Osteoblast (primary cell): ENCODE data around the gene JAK1. TPM values are rescaled to one million over a fixed set of nuclear protein-coding genes. Genes with fewer than 3 reads are reported as not detected.
A peak's percentile ranks its signal among the peaks of the same experiment; 100 is the strongest.

Experiments used
- DNase-seq: peaks from one replicate; pipeline ENCODE4 v3.0.0; 2011; ENCODE audit warnings: low spot score, mixed read lengths; ENCODE audit not compliant: insufficient read length; ENCODE audit errors: missing footprints
- H2AFZ ChIP-seq: 2 replicates; pipeline ENCODE4 v1.6.0; 2011; ENCODE audit warnings: mild to moderate bottlenecking, low read length
- H3K27ac ChIP-seq: 2 replicates; pipeline ENCODE4 v1.5.1; 2011; ENCODE audit warnings: mild to moderate bottlenecking, low read depth, low read length, moderate library complexity
- H3K27me3 ChIP-seq: 2 replicates; pipeline ENCODE4 v1.6.0; 2012; ENCODE audit warnings: mild to moderate bottlenecking, control low read depth, inconsistent platforms, low read length, moderate library complexity; ENCODE audit not compliant: insufficient read depth
- H3K36me3 ChIP-seq: 2 replicates; pipeline ENCODE4 v1.5.1; 2011; ENCODE audit warnings: mild to moderate bottlenecking, low read length, control low read depth, moderate library complexity; ENCODE audit not compliant: insufficient read depth
- H3K4me1 ChIP-seq: 2 replicates; pipeline ENCODE4 v1.5.1; 2011; ENCODE audit warnings: mild to moderate bottlenecking, low read length, control low read depth, moderate library complexity; ENCODE audit not compliant: insufficient read depth
- H3K4me2 ChIP-seq: 2 replicates; pipeline ENCODE4 v1.6.0; 2011; ENCODE audit warnings: mild to moderate bottlenecking, low read length; ENCODE audit not compliant: insufficient read depth
- H3K4me3 ChIP-seq: fragments of 200-600 bp; sonication (generic); 3 replicates; pipeline ENCODE4 v1.5.1; 2012; ENCODE audit warnings: mild to moderate bottlenecking, low read length, inconsistent platforms; ENCODE audit not compliant: insufficient read depth
- H3K79me2 ChIP-seq: 2 replicates; pipeline ENCODE4 v1.6.0; 2012; ENCODE audit warnings: mild to moderate bottlenecking, low read length, control low read depth, inconsistent platforms; ENCODE audit not compliant: insufficient read depth
- H3K9me3 ChIP-seq: 2 replicates; pipeline ENCODE4 v1.5.1; 2011; ENCODE audit warnings: low read depth, low read length, control low read depth
- H4K20me1 ChIP-seq: 2 replicates; pipeline ENCODE4 v1.6.0; 2012; ENCODE audit warnings: mild to moderate bottlenecking, low read length, control low read depth; ENCODE audit not compliant: insufficient read depth
- total RNA-seq: library from RNA; depleted of rRNA; stranded (reverse); fragments of >200 nt; gene quantifications from 2 replicates; pipeline ENCODE4 v1.2.3, GENCODE V29; 2012
- TF ChIP-seq, protein P1 (sequence below): IDR thresholded peaks from 2 replicates; pipeline ENCODE4 v1.5.1; 2011; ENCODE audit warnings: mild to moderate bottlenecking, low read depth, low read length, moderate library complexity; ENCODE audit errors: extremely low read depth

The JAK1 gene
- total RNA-seq, 1 donor = 197 TPM

DNA sequence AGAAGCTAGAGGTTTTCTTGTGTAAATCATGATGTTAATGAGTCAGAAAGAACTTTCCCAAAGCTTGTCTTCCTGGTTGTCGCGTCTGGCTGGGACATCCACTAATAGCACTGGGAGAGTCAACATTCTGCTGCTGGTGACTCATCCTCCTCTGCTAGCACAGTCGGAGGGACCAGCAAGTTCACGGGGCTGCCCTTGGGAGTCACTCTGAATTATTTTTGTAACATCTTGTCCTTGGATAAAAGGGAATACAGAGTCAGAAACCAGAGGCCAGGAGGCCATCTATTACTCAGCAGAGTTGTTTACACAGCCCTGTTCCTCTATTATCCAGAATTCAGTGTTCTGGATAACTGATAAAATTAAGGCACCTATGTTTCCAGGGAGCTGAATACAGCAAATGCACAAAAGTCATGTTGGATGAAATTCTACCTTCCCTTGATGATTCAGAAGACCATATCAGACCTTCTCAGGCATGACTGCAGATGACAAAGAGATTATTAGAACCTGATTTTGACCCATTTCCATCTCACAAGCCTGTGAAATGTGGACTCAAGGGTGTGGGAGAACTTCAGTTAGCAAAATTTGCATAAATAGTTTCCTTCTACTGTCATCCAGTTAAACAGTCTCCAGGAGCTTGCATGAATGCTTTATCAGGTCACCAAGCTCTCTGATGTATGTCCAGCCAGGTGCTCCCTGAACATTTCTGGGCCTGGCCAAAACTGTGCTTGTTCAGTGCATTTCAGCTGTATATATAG, 68.1 kb downstream of the JAK1 start:
- H3K36me3 ChIP-seq = no peaks in the 10 kb centered on the region
- H3K27ac ChIP-seq = peak overlapping the region; percentile 82
- no peak overlapping the region for H2AFZ ChIP-seq
- peak; percentile 86 for DNase-seq
- peak overlapping the region; percentile 73 for H3K4me2 ChIP-seq
- H3K79me2 ChIP-seq = peaks cover 75% of the 10 kb centered on the region
- H3K4me3 ChIP-seq = no peak overlapping the region
- TF ChIP-seq, protein P1, sequence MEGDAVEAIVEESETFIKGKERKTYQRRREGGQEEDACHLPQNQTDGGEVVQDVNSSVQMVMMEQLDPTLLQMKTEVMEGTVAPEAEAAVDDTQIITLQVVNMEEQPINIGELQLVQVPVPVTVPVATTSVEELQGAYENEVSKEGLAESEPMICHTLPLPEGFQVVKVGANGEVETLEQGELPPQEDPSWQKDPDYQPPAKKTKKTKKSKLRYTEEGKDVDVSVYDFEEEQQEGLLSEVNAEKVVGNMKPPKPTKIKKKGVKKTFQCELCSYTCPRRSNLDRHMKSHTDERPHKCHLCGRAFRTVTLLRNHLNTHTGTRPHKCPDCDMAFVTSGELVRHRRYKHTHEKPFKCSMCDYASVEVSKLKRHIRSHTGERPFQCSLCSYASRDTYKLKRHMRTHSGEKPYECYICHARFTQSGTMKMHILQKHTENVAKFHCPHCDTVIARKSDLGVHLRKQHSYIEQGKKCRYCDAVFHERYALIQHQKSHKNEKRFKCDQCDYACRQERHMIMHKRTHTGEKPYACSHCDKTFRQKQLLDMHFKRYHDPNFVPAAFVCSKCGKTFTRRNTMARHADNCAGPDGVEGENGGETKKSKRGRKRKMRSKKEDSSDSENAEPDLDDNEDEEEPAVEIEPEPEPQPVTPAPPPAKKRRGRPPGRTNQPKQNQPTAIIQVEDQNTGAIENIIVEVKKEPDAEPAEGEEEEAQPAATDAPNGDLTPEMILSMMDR = no peak
- H3K9me3 ChIP-seq = no peaks in the 10 kb centered on the region
- H4K20me1 ChIP-seq = peaks cover 49% of the 10 kb centered on the region
- no peaks in the 10 kb centered on the region for H3K27me3 ChIP-seq
- H3K4me1 ChIP-seq = peaks cover 19% of the 10 kb centered on the region

DNA sequence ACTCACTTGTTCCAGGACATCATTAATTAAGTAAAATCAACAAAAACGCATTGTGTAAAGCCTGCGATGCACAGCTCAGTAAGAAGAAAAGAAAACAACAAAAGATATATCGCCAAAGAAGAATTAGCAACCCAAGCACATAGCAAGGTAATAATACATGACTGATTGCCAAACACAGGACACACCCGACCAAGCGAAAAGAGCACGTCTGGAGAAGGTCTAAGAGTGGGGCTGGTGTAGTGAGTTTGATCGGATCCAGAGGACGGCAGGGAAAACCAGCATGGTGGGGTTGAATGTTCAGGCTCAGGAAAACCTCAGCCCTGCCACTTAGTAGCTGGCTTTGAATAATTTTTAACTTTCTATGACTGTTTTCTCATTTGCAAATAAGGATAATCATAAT, 69.8 kb downstream of the JAK1 start:
- no peak overlapping the region for H3K4me3 ChIP-seq
- no peak overlapping the region for H3K4me2 ChIP-seq
- no peaks in the 10 kb centered on the region for H3K9me3 ChIP-seq
- peaks cover 22% of the 10 kb centered on the region for H3K4me1 ChIP-seq
- no peaks in the 10 kb centered on the region for H3K27me3 ChIP-seq
- H3K79me2 ChIP-seq = peaks cover 77% of the 10 kb centered on the region
- H3K27ac ChIP-seq = no peak overlapping the region
- H4K20me1 ChIP-seq = peaks cover 52% of the 10 kb centered on the region
- TF ChIP-seq, protein P1 = no peak
- no peak for DNase-seq
- H2AFZ ChIP-seq = no peak overlapping the region
- no peaks in the 10 kb centered on the region for H3K36me3 ChIP-seq

- H3K36me3 ChIP-seq = no peaks in the 10 kb centered on the region
- peaks cover 78% of the 10 kb centered on the region for H3K79me2 ChIP-seq
- H3K4me2 ChIP-seq = no peak overlapping the region
- H3K27ac ChIP-seq = no peak overlapping the region
- H3K4me1 ChIP-seq = peaks cover 22% of the 10 kb centered on the region
- H2AFZ ChIP-seq = no peak overlapping the region
- DNase-seq = no peak
- peaks cover 58% of the 10 kb centered on the region for H4K20me1 ChIP-seq
- no peak overlapping the region for H3K4me3 ChIP-seq
- TF ChIP-seq, protein P1 = no peak
- H3K9me3 ChIP-seq = no peaks in the 10 kb centered on the region
- H3K27me3 ChIP-seq = no peaks in the 10 kb centered on the region
Measured at GRCh38 chr1:64895500-64895899, 70.8 kb downstream of the JAK1 start.

DNA sequence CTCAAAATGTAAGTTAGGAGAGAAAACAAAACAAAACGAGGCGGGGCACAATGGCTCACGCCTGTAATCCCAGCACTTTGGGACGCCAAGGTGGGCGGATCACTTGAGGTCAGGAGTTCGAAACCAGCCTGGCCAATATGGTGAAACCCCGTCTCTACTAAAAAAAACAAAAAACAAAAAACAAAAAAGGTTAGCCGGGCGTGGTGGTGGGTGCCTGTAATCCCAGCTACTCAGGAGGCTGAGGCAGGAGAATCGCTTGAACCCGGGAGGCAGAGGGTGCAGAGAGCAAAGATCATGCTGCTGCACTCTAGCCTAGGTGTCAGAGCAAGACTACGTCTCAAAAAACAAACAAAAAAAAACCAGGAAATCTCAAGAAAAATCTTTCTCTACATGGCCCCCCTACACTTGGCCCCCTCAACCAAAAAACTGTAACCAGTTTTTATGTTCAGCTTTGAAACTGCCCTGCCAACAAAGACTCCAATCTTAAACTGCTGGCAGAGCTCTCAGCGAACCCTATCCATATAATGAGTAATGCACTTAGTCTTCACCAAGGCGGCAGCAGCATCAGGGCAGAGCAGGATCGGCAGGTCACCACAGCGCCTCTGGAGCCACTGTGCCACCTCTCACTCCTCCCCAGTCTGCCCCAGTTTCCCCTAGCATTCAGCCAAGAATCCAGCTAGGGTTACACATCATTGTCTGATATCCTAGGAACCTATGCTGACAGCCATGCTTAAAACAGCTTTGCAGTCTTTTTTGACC, 71.7 kb downstream of the JAK1 start:
- Histone ChIP-seq H3K9me3 (no peaks in the 10 kb centered on the region), H3K27me3 (no peaks in the 10 kb centered on the region), H3K36me3 (no peaks in the 10 kb centered on the region), H3K4me1 (peaks cover 22% of the 10 kb centered on the region), H3K4me2 (no peak overlapping the region), H2AFZ (no peak overlapping the region), H4K20me1 (peaks cover 61% of the 10 kb centered on the region), H3K27ac (no peak overlapping the region), H3K79me2 (peaks cover 77% of the 10 kb centered on the region), H3K4me3 (no peak overlapping the region)
- TF ChIP-seq, protein P1 = no peak
- no peak for DNase-seq
